GM18507 (cell line): Measurements from ENCODE around the gene NTHL1.

ENCODE experiments used
- DNase-seq: peaks from one replicate; pipeline ENCODE4 v3.0.0; 2011; ENCODE audit warnings: low read depth; ENCODE audit not compliant: insufficient read length; ENCODE audit errors: extremely low spot score
- FAIRE-seq: peaks from 2 replicates; lab custom pipeline; 2011; peaks lifted over from hg19 to GRCh38; lab: Jason Lieb, UNC

Gene NTHL1

GRCh38 chr16:2033057-2033908 is 14.4 kb downstream of the NTHL1 start:
- FAIRE-seq = no peak

GRCh38 chr16:2032285-2033056 is 15.2 kb downstream of the NTHL1 start:
- DNase-seq = no peak
- no peak for FAIRE-seq

More at GRCh38 chr16:2033057-2033908, 14.4 kb downstream of the NTHL1 start:
- no peak for DNase-seq

GRCh38 chr16:2031081-2031577 is 16.5 kb downstream of the NTHL1 start:
- no peak for FAIRE-seq
- no peak for DNase-seq

- FAIRE-seq (no peak), DNase-seq (no peak)
Observed at GRCh38 chr16:2030036-2030435, 17.6 kb downstream of the NTHL1 start.

GRCh38 chr16:2029350-2029749 is 18.3 kb downstream of the NTHL1 start:
- DNase-seq (no peak), FAIRE-seq (no peak)

GRCh38 chr16:2028620-2029220 is 18.9 kb downstream of the NTHL1 start:
- no peak for DNase-seq
- FAIRE-seq = no peak

GRCh38 chr16:2028146-2028545 is 19.5 kb downstream of the NTHL1 start:
- FAIRE-seq (no peak), DNase-seq (no peak)

- FAIRE-seq = no peak
- no peak for DNase-seq
Observed at GRCh38 chr16:2027024-2028010, 20.3 kb downstream of the NTHL1 start.

- FAIRE-seq = no peak
- no peak for DNase-seq
Observed at GRCh38 chr16:2026461-2027023, 21.1 kb downstream of the NTHL1 start, which contains the start of gene NHERF2. NHERF2 (plus strand) TSS chr16:2026902; CDS start chr16:2027006, 104 bp downstream.

- no peak for DNase-seq
- FAIRE-seq = no peak
Observed at GRCh38 chr16:2025878-2026460, 21.7 kb downstream of the NTHL1 start.

GRCh38 chr16:2025251-2025650 is 22.4 kb downstream of the NTHL1 start:
- DNase-seq (no peak), FAIRE-seq (no peak)

GRCh38 chr16:2024032-2024420 is 23.6 kb downstream of the NTHL1 start:
- no peak for FAIRE-seq

GRCh38 chr16:2023092-2024031 is 24.3 kb downstream of the NTHL1 start:
- FAIRE-seq (peak; percentile 95), DNase-seq (peak; percentile 97)

More at GRCh38 chr16:2024032-2024420, 23.6 kb downstream of the NTHL1 start:
- no peak for DNase-seq

- no peak for FAIRE-seq
- no peak for DNase-seq
Observed at GRCh38 chr16:2022723-2023091, 24.9 kb downstream of the NTHL1 start.

- FAIRE-seq = no peak
- no peak for DNase-seq
Observed at GRCh38 chr16:2019921-2020831, 27.5 kb downstream of the NTHL1 start.

- DNase-seq = no peak
- FAIRE-seq = no peak
Observed at GRCh38 chr16:2019518-2019920, 28.1 kb downstream of the NTHL1 start, which contains the start of gene NPW. NPW (plus strand) TSS chr16:2019785.
